ENCODE data around the gene MAP4K3.

GRCh38 chr2:39326644-39327043, 110.4 kb downstream of the MAP4K3 start:
- no peak for TF ChIP-seq CTCF (IDR thresholded peaks at IDR 0.05)
- no peak for TF ChIP-seq POLR2A (IDR thresholded peaks at IDR 0.05)
